AG04449 (cell line): ENCODE measurements around the gene SMIM24.

Experiments used
- CTCF ChIA-PET: fragments of 350-600 bp; formaldehyde crosslinking; extraction: SDS; loops from one replicate; lab custom pipeline; 2021; ENCODE audit warnings: antibody characterized with exemption; lab: Yijun Ruan, JAX
- POLR2A ChIA-PET: fragments of 400-600, 350-600 bp; formaldehyde crosslinking; extraction: SDS; loops from one replicate; lab custom pipeline; 2020; ENCODE audit warnings: antibody characterized with exemption, inconsistent platforms; lab: Yijun Ruan, JAX
- DNase-seq: peaks from one replicate; pipeline ENCODE4 v3.0.0-alpha.2; 2010; ENCODE audit warnings: low read depth, low spot score
- H3K4me3 ChIP-seq: 2 replicates; pipeline ENCODE4 v1.5.1; 2011; ENCODE audit warnings: low read depth, mild to moderate bottlenecking, control low read depth, low read length
- TF ChIP-seq, protein P1 (sequence below): IDR thresholded peaks from one replicate; pipeline ENCODE4 v1.5.1; 2011; ENCODE audit warnings: mild to moderate bottlenecking, moderate library complexity, low read length, control low read depth, inconsistent platforms; ENCODE audit not compliant: insufficient read depth; ENCODE audit errors: missing control alignments

The SMIM24 gene

DNA sequence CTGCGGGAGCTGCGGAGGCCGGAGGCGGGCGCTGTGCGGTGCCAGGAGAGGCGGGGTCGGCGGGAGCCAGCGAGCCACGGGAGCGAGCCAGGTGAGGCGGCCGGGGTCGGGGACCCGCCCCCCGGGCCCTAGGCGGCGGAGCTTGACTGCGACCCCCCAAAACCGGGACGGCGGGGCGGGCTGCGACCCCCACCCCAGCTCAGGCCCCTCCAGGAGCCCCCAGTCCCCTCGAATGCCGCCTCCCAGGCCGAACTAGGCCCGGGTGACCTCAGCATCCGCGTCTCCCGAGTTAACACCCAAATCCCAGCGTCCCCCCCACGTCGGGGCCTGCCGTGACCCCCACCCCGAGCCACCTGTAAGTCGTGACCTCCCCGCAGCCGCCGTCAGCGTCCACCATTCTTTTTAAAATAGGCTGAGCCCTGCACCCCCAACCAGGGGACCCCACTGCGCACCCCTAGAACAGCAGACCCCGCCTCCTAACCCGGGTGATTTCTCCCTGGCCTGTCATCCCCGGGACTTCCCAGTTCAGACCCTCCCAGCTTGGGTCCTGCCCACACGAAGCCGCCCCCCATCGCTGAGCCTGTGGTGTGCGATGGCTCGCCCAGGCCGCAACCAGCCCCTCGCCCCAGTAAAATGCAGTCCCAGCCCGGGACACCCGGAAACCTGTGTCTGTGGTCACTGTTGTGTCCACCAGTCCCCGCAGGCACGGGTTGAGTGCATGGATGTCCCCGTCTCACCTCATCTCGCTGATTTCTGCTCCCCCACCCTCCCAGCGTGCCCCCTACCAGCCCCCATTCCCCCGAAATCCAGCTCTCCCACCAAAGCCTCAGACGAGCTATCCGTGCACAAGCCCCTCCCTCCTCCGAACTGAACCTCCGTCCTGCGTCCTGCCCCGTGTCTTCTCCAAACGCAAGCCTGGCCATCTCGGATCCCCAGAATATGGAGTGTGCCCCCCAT is 26.3 kb upstream of the SMIM24 start:
- TF ChIP-seq, protein P1, sequence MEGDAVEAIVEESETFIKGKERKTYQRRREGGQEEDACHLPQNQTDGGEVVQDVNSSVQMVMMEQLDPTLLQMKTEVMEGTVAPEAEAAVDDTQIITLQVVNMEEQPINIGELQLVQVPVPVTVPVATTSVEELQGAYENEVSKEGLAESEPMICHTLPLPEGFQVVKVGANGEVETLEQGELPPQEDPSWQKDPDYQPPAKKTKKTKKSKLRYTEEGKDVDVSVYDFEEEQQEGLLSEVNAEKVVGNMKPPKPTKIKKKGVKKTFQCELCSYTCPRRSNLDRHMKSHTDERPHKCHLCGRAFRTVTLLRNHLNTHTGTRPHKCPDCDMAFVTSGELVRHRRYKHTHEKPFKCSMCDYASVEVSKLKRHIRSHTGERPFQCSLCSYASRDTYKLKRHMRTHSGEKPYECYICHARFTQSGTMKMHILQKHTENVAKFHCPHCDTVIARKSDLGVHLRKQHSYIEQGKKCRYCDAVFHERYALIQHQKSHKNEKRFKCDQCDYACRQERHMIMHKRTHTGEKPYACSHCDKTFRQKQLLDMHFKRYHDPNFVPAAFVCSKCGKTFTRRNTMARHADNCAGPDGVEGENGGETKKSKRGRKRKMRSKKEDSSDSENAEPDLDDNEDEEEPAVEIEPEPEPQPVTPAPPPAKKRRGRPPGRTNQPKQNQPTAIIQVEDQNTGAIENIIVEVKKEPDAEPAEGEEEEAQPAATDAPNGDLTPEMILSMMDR: no peak
- POLR2A ChIA-PET: no interaction called here
- DNase-seq: no peak
- CTCF ChIA-PET: interaction anchor here (0.8 to 0.9 kb wide), 2 partner anchors 77 to 112 kb away, joined by 3 read pairs; no protein-coding TSS in a partner anchor
- H3K4me3 ChIP-seq: peak overlapping the region; percentile 82

DNA sequence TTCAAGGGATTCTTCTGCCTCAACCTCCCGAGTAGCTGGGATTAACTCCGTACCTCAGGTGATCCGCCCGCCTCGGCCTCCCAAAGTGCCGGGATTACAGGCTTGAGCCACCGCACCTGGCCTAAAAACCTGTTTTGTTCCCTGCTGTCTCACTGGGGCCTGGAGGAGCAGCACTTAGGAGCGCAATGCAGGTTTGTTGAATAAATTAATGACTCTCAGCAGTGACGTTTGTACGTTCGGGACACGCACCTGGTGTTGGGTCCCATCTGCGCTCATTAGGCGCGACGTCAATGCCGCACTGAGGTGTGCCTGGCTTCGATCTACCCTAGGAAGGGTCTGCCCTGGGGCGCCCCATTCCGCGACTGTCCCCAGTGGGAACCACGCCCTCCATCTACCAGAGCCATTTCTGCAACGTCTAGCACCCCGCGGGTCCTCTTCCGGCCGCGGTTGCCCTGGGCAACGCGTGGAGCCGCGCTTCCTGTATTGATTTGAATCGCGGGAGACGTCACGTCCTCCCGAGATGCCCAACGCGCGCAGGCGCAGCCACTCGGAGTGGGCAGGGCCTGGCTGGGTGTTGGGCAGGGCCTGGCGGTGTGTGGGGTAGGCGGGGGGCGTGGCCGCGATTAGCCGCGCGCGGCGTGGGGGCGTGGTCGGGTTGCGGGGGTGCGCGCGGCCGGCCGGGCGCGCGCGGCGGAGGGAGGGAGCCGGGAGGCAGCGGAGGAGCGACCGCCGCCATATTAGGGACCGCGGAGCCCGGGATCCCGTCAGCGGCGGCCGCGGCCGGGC is 25.5 kb upstream of the SMIM24 start, which contains the start of gene FZR1:
FZR1 (plus strand) TSS at position 714 of the 786 bp plus-strand sequence. CDS start 16,679 bp downstream, outside the sequence.
- TF ChIP-seq, protein P1: no peak
- ChIA-PET POLR2A (no interaction called here), CTCF (interaction anchor here (0.9 to 3.4 kb wide), 2 partner anchors 33 to 76 kb away, joined by 3 to 9 read pairs; no protein-coding TSS in a partner anchor)
- H3K4me3 ChIP-seq: peak within 1 kb of the TSS; percentile 91
- DNase-seq: peak; percentile 82

DNA sequence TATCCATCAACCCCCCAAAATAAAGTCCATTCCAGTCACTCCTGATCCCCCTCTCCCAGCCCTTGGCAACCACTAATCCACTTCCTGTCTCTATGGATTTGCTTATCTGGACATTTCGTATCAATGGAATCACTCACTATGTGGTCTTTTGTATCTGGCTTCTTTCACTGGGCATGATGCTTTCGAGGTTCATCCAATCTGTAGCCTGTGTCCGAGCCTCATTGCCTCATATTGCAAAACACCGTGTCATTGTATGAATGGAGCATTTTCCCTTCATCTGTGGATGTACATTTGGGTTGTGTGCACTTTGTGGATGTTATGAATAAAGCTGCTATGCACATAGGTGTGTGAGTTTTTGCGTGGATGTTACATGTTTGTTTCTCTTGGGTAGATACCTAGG is 24.4 kb upstream of the SMIM24 start:
- TF ChIP-seq, protein P1: no peak
- DNase-seq: no peak
- H3K4me3 ChIP-seq: no peak overlapping the region
- POLR2A ChIA-PET: no interaction called here
- CTCF ChIA-PET: interaction anchor here (2.2 to 3.4 kb wide), 2 partner anchors 19 to 32 kb away, joined by 4 to 9 read pairs; no protein-coding TSS in a partner anchor

DNA sequence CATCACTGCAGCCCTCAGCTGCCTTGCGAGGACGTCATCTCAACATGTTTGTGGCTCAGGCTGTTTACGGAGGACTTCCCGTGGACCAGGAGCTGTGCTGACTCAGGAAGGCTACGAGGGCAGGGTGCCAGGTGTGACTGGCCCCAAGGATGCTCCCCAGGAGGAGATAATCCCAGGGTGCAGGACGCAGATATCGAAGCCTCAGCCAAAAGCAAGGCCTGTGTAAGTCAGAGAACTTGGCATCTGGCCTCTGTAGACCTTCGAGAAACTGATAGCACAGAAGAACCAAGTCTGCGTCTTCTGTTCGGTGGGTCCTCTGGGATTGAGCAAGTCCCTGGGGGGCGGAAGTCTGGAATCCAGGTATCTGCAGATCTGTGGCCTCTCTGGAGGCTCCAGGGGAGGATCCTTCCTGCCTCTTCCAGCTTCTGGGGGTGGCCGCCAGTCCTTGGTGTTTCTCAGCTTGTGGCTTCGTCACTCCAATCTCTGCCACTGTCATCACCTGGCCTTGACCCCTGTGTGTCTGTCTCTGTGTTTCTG is 22.8 kb upstream of the SMIM24 start:
- ChIA-PET POLR2A (no interaction called here), CTCF (interaction anchor here (1.3 to 3.4 kb wide), 5 partner anchors 10 to 279 kb away, joined by 3 to 9 read pairs (median 4); no protein-coding TSS in a partner anchor)
- H3K4me3 ChIP-seq: no peak overlapping the region
- no peak for DNase-seq
- TF ChIP-seq, protein P1: no peak

DNA sequence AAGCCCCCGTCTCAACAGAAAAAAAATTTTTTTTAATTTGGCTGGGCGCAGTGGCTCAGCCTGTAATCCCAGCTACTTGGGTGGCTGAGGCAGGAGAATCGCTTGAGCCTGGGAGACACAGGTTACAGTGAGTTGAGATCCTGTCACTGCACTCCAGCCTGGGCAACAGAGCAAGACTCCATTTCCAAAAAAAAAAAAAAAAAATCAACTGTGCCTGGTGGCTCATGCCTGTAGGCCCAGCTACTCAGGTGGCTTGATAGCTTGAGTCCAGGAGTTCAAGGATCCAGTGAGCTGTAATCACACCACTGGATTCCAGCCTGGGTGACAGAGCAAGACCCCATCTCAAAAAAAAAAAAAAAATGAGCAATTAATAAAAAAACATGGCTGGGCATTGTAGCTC is 21.5 kb upstream of the SMIM24 start:
- ChIA-PET POLR2A (no interaction called here), CTCF (interaction anchor here (1.1 to 1.7 kb wide), 3 partner anchors 12 to 197 kb away, joined by 3 to 6 read pairs (median 4); no protein-coding TSS in a partner anchor)
- TF ChIP-seq, protein P1: no peak
- no peak overlapping the region for H3K4me3 ChIP-seq
- no peak for DNase-seq
